Hepatocyte (in vitro differentiated cells): ENCODE data around the gene TMA7. TPM values are rescaled to one million over a fixed set of nuclear protein-coding genes. Genes with fewer than 3 reads are reported as not detected.

Source experiments
- DNase-seq: peaks from one replicate; pipeline ENCODE4 v3.0.0-alpha.2; 2016; ENCODE audit warnings: low spot score
- H2AFZ ChIP-seq: fragments of 200-600 bp; sonication (generic); 2 replicates; pipeline ENCODE4 v1.6.0; 2016; ENCODE audit warnings: antibody characterized with exemption, mild to moderate bottlenecking
- H3K27ac ChIP-seq: fragments of 200-600 bp; sonication (generic); 2 replicates; pipeline ENCODE4 v1.5.1; 2016; ENCODE audit warnings: mild to moderate bottlenecking
- H3K27me3 ChIP-seq: fragments of 200-600 bp; sonication (generic); 2 replicates; pipeline ENCODE4 v1.6.1; 2016
- H3K36me3 ChIP-seq: fragments of 200-600 bp; sonication (generic); replicated peaks from 2 replicates; pipeline ENCODE4 v1.5.1; 2016; ENCODE audit warnings: low read depth; ENCODE audit not compliant: insufficient read depth
- H3K4me1 ChIP-seq: fragments of 200-600 bp; sonication (generic); 2 replicates; pipeline ENCODE4 v1.5.1; 2016; ENCODE audit warnings: mild to moderate bottlenecking, moderate library complexity; ENCODE audit not compliant: insufficient read depth
- H3K4me2 ChIP-seq: fragments of 200-600 bp; sonication (generic); 2 replicates; pipeline ENCODE4 v1.6.0; 2016
- H3K4me3 ChIP-seq: fragments of 200-600 bp; sonication (generic); 2 replicates; pipeline ENCODE4 v1.5.1; 2016; ENCODE audit warnings: mild to moderate bottlenecking
- H3K79me2 ChIP-seq: fragments of 200-600 bp; sonication (generic); 2 replicates; pipeline ENCODE4 v1.6.0; 2017; ENCODE audit warnings: mild to moderate bottlenecking
- H3K9me2 ChIP-seq: fragments of 200-600 bp; sonication (generic); replicated peaks from 2 replicates; pipeline ENCODE4 v1.6.0; 2017; ENCODE audit warnings: mild to moderate bottlenecking; ENCODE audit not compliant: insufficient read depth
- H3K9me3 ChIP-seq: fragments of 200-600 bp; sonication (generic); 2 replicates; pipeline ENCODE4 v1.5.1; 2016; ENCODE audit warnings: low read depth, mild to moderate bottlenecking
- H4K20me1 ChIP-seq: fragments of 200-600 bp; sonication (generic); 2 replicates; pipeline ENCODE4 v1.6.0; 2016; ENCODE audit warnings: mild to moderate bottlenecking; ENCODE audit not compliant: insufficient read depth, poor library complexity, severe bottlenecking
- EZH2 ChIP-seq: fragments of 200-600 bp; sonication (generic); IDR thresholded peaks from 2 replicates; pipeline ENCODE4 v1.6.1; 2016; ENCODE audit warnings: antibody characterized with exemption, mild to moderate bottlenecking, borderline replicate concordance
- EZH2phosphoT487 ChIP-seq: fragments of 200-600 bp; sonication (generic); IDR thresholded peaks from one replicate; pipeline ENCODE4 v1.6.1; 2018; ENCODE audit warnings: antibody characterized with exemption, mild to moderate bottlenecking, low read depth, moderate library complexity; ENCODE audit not compliant: unreplicated experiment, severe bottlenecking
- WGBS: methylation state at CpG from one replicate; pipeline ENCODE4 v1.1.6; 2016; ENCODE audit warnings: low lambda C conversion rate; ENCODE audit errors: missing lambda C conversion rate; 5-methylcytosine and 5-hydroxymethylcytosine counted together
- polyA plus RNA-seq: library from polyadenylated mRNA; unstranded; fragments of >200 nt; fragmentation: Nextera tagmentation; extraction: Ambion mirVana; gene quantifications from 2 replicates; pipeline ENCODE4 v1.2.1, GENCODE V29; 2016
- total RNA-seq: library from RNA; depleted of rRNA; stranded (reverse); fragments of >200 nt; gene quantifications from 2 replicates; pipeline ENCODE4 v1.2.3, GENCODE V29; 2014
- TF ChIP-seq, protein P1 (sequence below): fragments of 200-600 bp; sonication (generic); IDR thresholded peaks from 2 replicates; pipeline ENCODE4 v1.5.1; 2016; ENCODE audit warnings: antibody characterized with exemption, mild to moderate bottlenecking; ENCODE audit not compliant: poor library complexity

TMA7 gene
- total and polyA plus RNA-seq, 2 experiments from 2014 or later: 381 to 503 TPM

- no peak overlapping the region for H2AFZ ChIP-seq
- H3K27ac ChIP-seq: no peak overlapping the region
- 96% methylated on average over 4 of the region's 4 CpGs for WGBS
- H3K9me2 ChIP-seq: no peaks in the 10 kb centered on the region
- H3K27me3 ChIP-seq: no peaks in the 10 kb centered on the region
- H3K79me2 ChIP-seq: no peaks in the 10 kb centered on the region
- no peaks in the 10 kb centered on the region for H3K36me3 ChIP-seq
- no peak overlapping the region for H3K4me2 ChIP-seq
- H3K4me3 ChIP-seq: no peak overlapping the region
- no peaks in the 10 kb centered on the region for H3K9me3 ChIP-seq
- no peaks in the 10 kb centered on the region for H3K4me1 ChIP-seq
- H4K20me1 ChIP-seq: no peaks in the 10 kb centered on the region
- DNase-seq: no peak
- TF ChIP-seq EZH2phosphoT487: no peak
- TF ChIP-seq, protein P1, sequence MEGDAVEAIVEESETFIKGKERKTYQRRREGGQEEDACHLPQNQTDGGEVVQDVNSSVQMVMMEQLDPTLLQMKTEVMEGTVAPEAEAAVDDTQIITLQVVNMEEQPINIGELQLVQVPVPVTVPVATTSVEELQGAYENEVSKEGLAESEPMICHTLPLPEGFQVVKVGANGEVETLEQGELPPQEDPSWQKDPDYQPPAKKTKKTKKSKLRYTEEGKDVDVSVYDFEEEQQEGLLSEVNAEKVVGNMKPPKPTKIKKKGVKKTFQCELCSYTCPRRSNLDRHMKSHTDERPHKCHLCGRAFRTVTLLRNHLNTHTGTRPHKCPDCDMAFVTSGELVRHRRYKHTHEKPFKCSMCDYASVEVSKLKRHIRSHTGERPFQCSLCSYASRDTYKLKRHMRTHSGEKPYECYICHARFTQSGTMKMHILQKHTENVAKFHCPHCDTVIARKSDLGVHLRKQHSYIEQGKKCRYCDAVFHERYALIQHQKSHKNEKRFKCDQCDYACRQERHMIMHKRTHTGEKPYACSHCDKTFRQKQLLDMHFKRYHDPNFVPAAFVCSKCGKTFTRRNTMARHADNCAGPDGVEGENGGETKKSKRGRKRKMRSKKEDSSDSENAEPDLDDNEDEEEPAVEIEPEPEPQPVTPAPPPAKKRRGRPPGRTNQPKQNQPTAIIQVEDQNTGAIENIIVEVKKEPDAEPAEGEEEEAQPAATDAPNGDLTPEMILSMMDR: no peak
- TF ChIP-seq EZH2: no peak
These were observed 31.2 kb upstream of the TMA7 start for GRCh38 chr3:48408823-48409281.

- Histone ChIP-seq H3K4me3 (no peak overlapping the region), H3K36me3 (no peaks in the 10 kb centered on the region), H3K27me3 (no peaks in the 10 kb centered on the region), H3K9me3 (no peaks in the 10 kb centered on the region), H3K4me2 (no peak overlapping the region), H3K4me1 (no peaks in the 10 kb centered on the region), H3K27ac (no peak overlapping the region), H3K9me2 (no peaks in the 10 kb centered on the region), H4K20me1 (no peaks in the 10 kb centered on the region), H3K79me2 (no peaks in the 10 kb centered on the region), H2AFZ (no peak overlapping the region)
- DNase-seq: no peak
- 96% methylated on average over 27 of the region's 31 CpGs for WGBS
- TF ChIP-seq EZH2phosphoT487 (no peak), EZH2 (no peak)
These were observed 30.5 kb upstream of the TMA7 start for GRCh38 chr3:48409291-48410201.

- TF ChIP-seq EZH2phosphoT487: no peak
- TF ChIP-seq, protein P1: no peak
- no peak for TF ChIP-seq EZH2
These were observed 29.6 kb upstream of the TMA7 start for GRCh38 chr3:48410205-48411040.

More at GRCh38 chr3:48410205-48411040, 29.6 kb upstream of the TMA7 start:
- H3K4me2 ChIP-seq: no peak overlapping the region
- 99% methylated on average over 14 of the region's 16 CpGs for WGBS
- no peak overlapping the region for H3K27ac ChIP-seq
- H2AFZ ChIP-seq: no peak overlapping the region
- DNase-seq: no peak
- H3K36me3 ChIP-seq: no peaks in the 10 kb centered on the region
- no peaks in the 10 kb centered on the region for H3K27me3 ChIP-seq
- H3K9me3 ChIP-seq: no peaks in the 10 kb centered on the region
- H4K20me1 ChIP-seq: no peaks in the 10 kb centered on the region
- H3K4me1 ChIP-seq: no peaks in the 10 kb centered on the region
- no peaks in the 10 kb centered on the region for H3K79me2 ChIP-seq
- no peaks in the 10 kb centered on the region for H3K9me2 ChIP-seq
- no peak overlapping the region for H3K4me3 ChIP-seq
